Measurements from ENCODE around the gene ATP5F1D.

DNA sequence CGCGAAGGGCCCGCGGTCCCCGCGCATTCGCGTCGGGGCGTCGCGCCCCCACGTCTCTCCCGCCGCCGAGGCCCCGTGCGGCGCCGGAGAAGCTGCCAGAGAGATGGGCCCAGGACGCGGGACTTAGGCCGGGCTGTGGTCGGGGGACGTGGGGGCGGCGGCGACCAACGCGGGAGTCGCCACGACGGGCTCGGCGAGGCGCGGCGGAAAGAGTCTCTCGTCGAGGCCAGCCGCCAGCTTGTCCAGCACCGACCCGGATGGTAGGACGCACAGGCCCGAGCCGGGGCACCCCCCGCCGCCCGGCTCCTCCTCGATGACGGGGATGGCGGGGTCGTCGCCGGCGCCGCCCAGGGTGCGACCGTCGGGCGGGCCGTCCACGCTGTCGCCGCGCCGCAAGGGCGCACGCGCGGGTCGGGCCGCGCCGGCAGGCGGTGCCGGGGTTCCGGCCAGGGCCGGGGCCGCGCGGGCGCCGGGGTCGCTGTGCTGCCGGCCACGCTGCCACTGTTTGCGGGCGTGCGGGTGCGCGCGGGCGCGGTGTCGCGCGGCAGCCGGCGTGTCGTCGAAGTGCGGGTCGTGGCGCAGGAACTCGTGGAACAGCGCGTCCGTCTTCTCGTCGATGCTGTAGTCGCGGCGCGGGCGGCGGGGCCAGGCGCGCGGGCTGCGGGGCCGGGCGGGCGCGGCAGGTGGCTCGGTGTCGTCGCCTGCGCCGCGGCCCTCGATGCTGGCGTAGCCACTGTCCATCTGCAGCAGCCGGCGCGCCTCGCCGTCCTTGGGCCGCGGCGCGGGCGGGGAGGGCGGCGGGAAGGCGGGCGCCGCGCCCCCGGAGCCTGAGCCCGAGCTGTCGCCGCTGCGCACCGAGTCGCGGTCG lies 12.3 kb upstream of the ATP5F1D start:
- TF ChIP-seq, protein P1, sequence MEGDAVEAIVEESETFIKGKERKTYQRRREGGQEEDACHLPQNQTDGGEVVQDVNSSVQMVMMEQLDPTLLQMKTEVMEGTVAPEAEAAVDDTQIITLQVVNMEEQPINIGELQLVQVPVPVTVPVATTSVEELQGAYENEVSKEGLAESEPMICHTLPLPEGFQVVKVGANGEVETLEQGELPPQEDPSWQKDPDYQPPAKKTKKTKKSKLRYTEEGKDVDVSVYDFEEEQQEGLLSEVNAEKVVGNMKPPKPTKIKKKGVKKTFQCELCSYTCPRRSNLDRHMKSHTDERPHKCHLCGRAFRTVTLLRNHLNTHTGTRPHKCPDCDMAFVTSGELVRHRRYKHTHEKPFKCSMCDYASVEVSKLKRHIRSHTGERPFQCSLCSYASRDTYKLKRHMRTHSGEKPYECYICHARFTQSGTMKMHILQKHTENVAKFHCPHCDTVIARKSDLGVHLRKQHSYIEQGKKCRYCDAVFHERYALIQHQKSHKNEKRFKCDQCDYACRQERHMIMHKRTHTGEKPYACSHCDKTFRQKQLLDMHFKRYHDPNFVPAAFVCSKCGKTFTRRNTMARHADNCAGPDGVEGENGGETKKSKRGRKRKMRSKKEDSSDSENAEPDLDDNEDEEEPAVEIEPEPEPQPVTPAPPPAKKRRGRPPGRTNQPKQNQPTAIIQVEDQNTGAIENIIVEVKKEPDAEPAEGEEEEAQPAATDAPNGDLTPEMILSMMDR (IDR thresholded peaks at IDR 0.05; ENCODE audit: low read depth, low read length): no peak
- no peak for TF ChIP-seq EZH2phosphoT487 (IDR thresholded peaks at IDR 0.05; ENCODE audit: low read depth)
